NK-92 treated with Interleukin-12 subunit alpha and Interleukin-12 subunit beta, amount 100 ng/mL, for 24 hours (cell line): Measurements from ENCODE around the gene NUDCD3.

Experiments used
- DNase-seq: peaks from one replicate; lab custom pipeline; 2025; lab: John Stamatoyannopoulos, UW

The NUDCD3 gene

GRCh38 chr7:44490351-44491200, at the start of gene NUDCD3:
TSS of gene NUDCD3 (minus strand) at chr7:44490658. CDS start at chr7:44490600, 58 bp downstream.
- peak; percentile 74 for DNase-seq

- no peak for DNase-seq
These were observed 49.4 kb upstream of the NUDCD3 start for GRCh38 chr7:44539669-44540506.

- DNase-seq: no peak
These were observed 48.6 kb upstream of the NUDCD3 start for GRCh38 chr7:44538798-44539668.

- DNase-seq: no peak
These were observed 47.8 kb upstream of the NUDCD3 start for GRCh38 chr7:44538093-44538797.

GRCh38 chr7:44537442-44537841, 47.0 kb upstream of the NUDCD3 start:
- DNase-seq: no peak

GRCh38 chr7:44536090-44536489, 45.6 kb upstream of the NUDCD3 start:
- no peak for DNase-seq

- no peak for DNase-seq
These were observed 45.0 kb upstream of the NUDCD3 start for GRCh38 chr7:44535348-44536064.

- no peak for DNase-seq
These were observed 44.0 kb upstream of the NUDCD3 start for GRCh38 chr7:44534501-44534900.

- no peak for DNase-seq
These were observed 43.6 kb upstream of the NUDCD3 start for GRCh38 chr7:44534087-44534486.

GRCh38 chr7:44533301-44534055, 43.0 kb upstream of the NUDCD3 start:
- no peak for DNase-seq

- no peak for DNase-seq
These were observed 41.2 kb upstream of the NUDCD3 start for GRCh38 chr7:44531421-44532380.

GRCh38 chr7:44530990-44531389, 40.5 kb upstream of the NUDCD3 start:
- no peak for DNase-seq

- no peak for DNase-seq
These were observed 34.4 kb upstream of the NUDCD3 start for GRCh38 chr7:44524811-44525388.

- no peak for DNase-seq
These were observed 31.9 kb upstream of the NUDCD3 start for GRCh38 chr7:44522315-44522714.

- DNase-seq: no peak
These were observed 31.1 kb upstream of the NUDCD3 start for GRCh38 chr7:44521347-44522095.

- no peak for DNase-seq
These were observed 30.1 kb upstream of the NUDCD3 start for GRCh38 chr7:44520574-44520973.

GRCh38 chr7:44519546-44519945, 29.1 kb upstream of the NUDCD3 start:
- no peak for DNase-seq

- no peak for DNase-seq
These were observed 28.3 kb upstream of the NUDCD3 start for GRCh38 chr7:44518761-44519160.
